ENCODE measurements around the gene PARP16.
"Not testable (repeated sequence)": the region's sequence is repeated elsewhere in the genome, so short reads cannot be mapped to it uniquely, and the experiment has no call there.

PARP16 gene

GRCh38 chr15:65275104-65275727 lies 11.5 kb downstream of the PARP16 start:
- DNase-seq = no peak

- peak; percentile 65 to 86 for DNase-seq
Measured at GRCh38 chr15:65270811-65271545, 15.7 kb downstream of the PARP16 start.

- DNase-seq = no peak
Measured at GRCh38 chr15:65268411-65268810, 18.3 kb downstream of the PARP16 start.

GRCh38 chr15:65266469-65266868 lies 20.2 kb downstream of the PARP16 start:
- no peak for DNase-seq

- no peak for DNase-seq
Measured at GRCh38 chr15:65264863-65265430, 21.7 kb downstream of the PARP16 start.

GRCh38 chr15:65263313-65263712 lies 23.4 kb downstream of the PARP16 start:
- no peak for DNase-seq

GRCh38 chr15:65260968-65261367 lies 25.7 kb downstream of the PARP16 start:
- DNase-seq = no peak

GRCh38 chr15:65259367-65259797 lies 27.3 kb downstream of the PARP16 start:
- DNase-seq = no peak

GRCh38 chr15:65258375-65259262 lies 28.1 kb downstream of the PARP16 start:
- DNase-seq = no peak

- DNase-seq = no peak
Measured at GRCh38 chr15:65255486-65256140, 31.1 kb downstream of the PARP16 start.

GRCh38 chr15:65254758-65255157 lies 31.9 kb downstream of the PARP16 start:
- no peak for DNase-seq

- no peak for DNase-seq
Measured at GRCh38 chr15:65254356-65254755, 32.3 kb downstream of the PARP16 start.

GRCh38 chr15:65249641-65250040 lies 37.0 kb downstream of the PARP16 start:
- no peak for DNase-seq

GRCh38 chr15:65248511-65249255 lies 38.0 kb downstream of the PARP16 start:
- DNase-seq = no peak

GRCh38 chr15:65246939-65247338 lies 39.7 kb downstream of the PARP16 start:
- DNase-seq = no peak

GRCh38 chr15:65246026-65246714 lies 40.5 kb downstream of the PARP16 start:
- no peak for DNase-seq

- DNase-seq = no peak
Measured at GRCh38 chr15:65245096-65245856, 41.4 kb downstream of the PARP16 start.

- DNase-seq = no peak
Measured at GRCh38 chr15:65244638-65245037, 42.0 kb downstream of the PARP16 start.

- not testable (repeated sequence) for DNase-seq
Measured at GRCh38 chr15:65236443-65236842, 50.2 kb downstream of the PARP16 start.

- no peak for DNase-seq
Measured at GRCh38 chr15:65233696-65234095, 53.0 kb downstream of the PARP16 start.

All from Kasumi-1 (cell line).